HCT116 (cell line): ENCODE measurements around the gene GBP7. TPM values are rescaled to one million over a fixed set of nuclear protein-coding genes. Genes with fewer than 3 reads are reported as not detected.

Source experiments
- ATAC-seq: fragments of 200-7000 bp; cut with Tn5 transposase; 2 replicates; pipeline ENCODE4 v1.9.1; 2020; ENCODE audit warnings: mild to moderate bottlenecking, moderate library complexity
- BruUV-seq: library from RNA; stranded (reverse); fragments of 400-500 nt; replicated peaks from 2 replicates; lab custom pipeline; 2021; lab: Mats Ljungman, UMichigan
- CTCF ChIA-PET: fragments of 300-600 bp; sonication (Branson Sonifier 250); formaldehyde crosslinking; loops from one replicate; lab custom pipeline; 2021; ENCODE audit warnings: antibody characterized with exemption; lab: Charles Lee
- POLR2A ChIA-PET: fragments of 300-600, 350-600 bp; sonication (Branson Sonifier 250); formaldehyde crosslinking; loops from one replicate; lab custom pipeline; 2021; ENCODE audit warnings: antibody characterized with exemption; lab: Charles Lee
- RAD21 ChIA-PET, 2 experiments: fragments of 300-600 bp; sonication (Branson Sonifier 250); formaldehyde crosslinking; loops; one replicate each; lab custom pipeline; 2023; ENCODE audit warnings: low total read pairs in 2 of 2; ENCODE audit not compliant: uncharacterized antibody in 2 of 2, unreplicated experiment in 2 of 2, low non-redundant PET in 1 of 2; lab: Charles Lee
- DNase-seq: peaks from one replicate; pipeline ENCODE4 v3.0.0-alpha.2; 2010; ENCODE audit warnings: low read depth, low spot score
- H2AFZ ChIP-seq: fragments of 200-600 bp; shearing (Covaris generic), sonication (generic); 2 replicates; pipeline ENCODE4 v1.6.1; 2017; ENCODE audit warnings: low read depth, mixed run types, mixed read lengths, antibody characterized with exemption, low read length; ENCODE audit not compliant: poor library complexity, severe bottlenecking
- H3K27ac ChIP-seq: 2 replicates; pipeline ENCODE4 v1.5.1; 2012; ENCODE audit warnings: low read depth, low read length
- H3K27me3 ChIP-seq: fragments of 200-600 bp; sonication (generic); 2 replicates; pipeline ENCODE4 v1.6.1; 2016; ENCODE audit warnings: mixed run types, low read length, mixed read lengths; ENCODE audit not compliant: insufficient read depth
- H3K36me3 ChIP-seq, 2 experiments: fragments of 200-500 bp in 1 of 2; fragments of 200-600 bp in 1 of 2; sonication (Bioruptor generic) in 1 of 2; sonication (generic) in 1 of 2; 2 replicates each; pipeline versions ENCODE4 v1.5.1 to v1.6.1; 2014 to 2016; ENCODE audit warnings: low read length in 2 of 2, inconsistent platforms in 1 of 2, mixed read lengths in 1 of 2, mixed run types in 1 of 2; ENCODE audit not compliant: insufficient read depth in 2 of 2, control insufficient read depth in 1 of 2
- H3K4me1 ChIP-seq, 2 experiments: fragments of 200-600 bp in 1 of 2; sonication (generic) in 1 of 2; 2 replicates each; pipeline versions ENCODE4 v1.5.1 to v1.6.1; 2012 to 2017; ENCODE audit warnings: low read length in 2 of 2, inconsistent platforms in 1 of 2, mild to moderate bottlenecking in 1 of 2, mixed read lengths in 1 of 2, mixed run types in 1 of 2, moderate library complexity in 1 of 2; ENCODE audit not compliant: insufficient read depth in 2 of 2, control insufficient read depth in 1 of 2
- H3K4me2 ChIP-seq: fragments of 200-600 bp; sonication (generic); 2 replicates; pipeline ENCODE4 v1.6.1; 2017; ENCODE audit warnings: mixed run types, low read length, mixed read lengths
- H3K4me3 ChIP-seq, 2 experiments: fragments of 200-600 bp in 1 of 2; sonication (generic) in 1 of 2; replicated peaks in 1 of 2; 2 replicates each; pipeline ENCODE4 v1.5.1; 2011 to 2016; ENCODE audit warnings: low read length in 2 of 2, control low read depth in 1 of 2, low read depth in 1 of 2, mild to moderate bottlenecking in 1 of 2, mixed read lengths in 1 of 2, mixed run types in 1 of 2
- H3K79me2 ChIP-seq: fragments of 200-600 bp; sonication (generic); 2 replicates; pipeline ENCODE4 v1.6.1; 2017; ENCODE audit warnings: mild to moderate bottlenecking, mixed run types, low read length, moderate library complexity, mixed read lengths; ENCODE audit not compliant: insufficient read depth
- H3K9ac ChIP-seq: fragments of 200-600 bp; sonication (generic); 2 replicates; pipeline ENCODE4 v1.6.1; 2016; ENCODE audit warnings: low read length, mixed read lengths
- H3K9me2 ChIP-seq: fragments of 200-600 bp; sonication (generic), shearing (Covaris generic); 2 replicates; pipeline ENCODE4 v1.6.1; 2017; ENCODE audit warnings: mixed run types, mild to moderate bottlenecking, moderate library complexity; ENCODE audit not compliant: insufficient read depth
- H3K9me3 ChIP-seq, 2 experiments: fragments of 200-500 bp in 1 of 2; fragments of 200-600 bp in 1 of 2; sonication (Bioruptor generic) in 1 of 2; sonication (generic) in 1 of 2; 2 replicates each; pipeline ENCODE4 v1.6.1; 2014 to 2017; ENCODE audit warnings: low read length in 2 of 2, mixed read lengths in 2 of 2, inconsistent platforms in 1 of 2, low read depth in 1 of 2, mild to moderate bottlenecking in 1 of 2, mixed run types in 1 of 2, moderate library complexity in 1 of 2; ENCODE audit not compliant: control insufficient read depth in 1 of 2, insufficient read depth in 1 of 2
- H4K20me1 ChIP-seq: fragments of 200-600 bp; sonication (generic), shearing (Covaris generic); 2 replicates; pipeline ENCODE4 v1.6.1; 2017; ENCODE audit warnings: mixed run types, mild to moderate bottlenecking, moderate library complexity; ENCODE audit not compliant: insufficient read depth
- CBX3 ChIP-seq: IDR thresholded peaks from 2 replicates; pipeline ENCODE4 v1.6.1; 2012; ENCODE audit warnings: low read depth
- CEBPB ChIP-seq: IDR thresholded peaks from 2 replicates; pipeline ENCODE4 v1.6.1; 2012; ENCODE audit warnings: low read depth
- ELF1 ChIP-seq: IDR thresholded peaks from 2 replicates; pipeline ENCODE4 v1.6.1; 2012; ENCODE audit warnings: low read depth, borderline replicate concordance
- EZH2 ChIP-seq: fragments of 200-600 bp; sonication (generic); IDR thresholded peaks from 2 replicates; pipeline ENCODE4 v1.6.1; 2017; ENCODE audit warnings: antibody characterized with exemption, mixed run types
- FOSL1 ChIP-seq: IDR thresholded peaks from 2 replicates; pipeline ENCODE4 v1.6.1; 2012; ENCODE audit warnings: low read depth
- SIN3A ChIP-seq: IDR thresholded peaks from 2 replicates; pipeline ENCODE4 v1.6.1; 2012; ENCODE audit warnings: low read depth
- SP1 ChIP-seq: IDR thresholded peaks from 2 replicates; pipeline ENCODE4 v1.6.1; 2012; ENCODE audit warnings: low read depth
- SRF ChIP-seq: IDR thresholded peaks from 2 replicates; pipeline ENCODE4 v1.6.1; 2012; ENCODE audit warnings: low read depth
- ZFX ChIP-seq: fragments of 450-650 bp; IDR thresholded peaks from 2 replicates; pipeline ENCODE4 v1.6.1; 2017
- ZNF274 ChIP-seq: fragments of 200-500 bp; sonication (Bioruptor generic); IDR thresholded peaks from 2 replicates; pipeline ENCODE4 v1.6.1; 2014; ENCODE audit warnings: mild to moderate bottlenecking, low read depth, low read length, inconsistent platforms
- intact Hi-C: fragments of 100-400 bp; cut with micrococcal nuclease; formaldehyde crosslinking; loops from 2 replicates; pipeline ENCODE4 v1.10.0; 2022
- total RNA-seq: library from RNA; stranded (reverse); gene quantifications from one replicate; pipeline ENCODE4 v1.2.1, GENCODE V29; 2021; ENCODE audit not compliant: unreplicated experiment
- TF ChIP-seq, protein P1 (sequence below): IDR thresholded peaks from 2 replicates; pipeline ENCODE4 v1.6.1; 2012
- TF ChIP-seq, protein P2 (sequence below): IDR thresholded peaks from 2 replicates; pipeline ENCODE4 v1.6.1; 2012; ENCODE audit warnings: low read depth
- TF ChIP-seq, protein P3 (sequence below), 3 experiments: fragments of 200-600 bp in 1 of 3; sonication (generic) in 1 of 3; IDR thresholded peaks in 2 of 3; conservative IDR thresholded peaks in 1 of 3; 2 replicates each; pipeline ENCODE4 v1.5.1; 2012 to 2017; ENCODE audit warnings: low read depth in 2 of 3, low read length in 2 of 3, antibody characterized with exemption in 1 of 3, borderline replicate concordance in 1 of 3, control low read depth in 1 of 3, mild to moderate bottlenecking in 1 of 3, mixed read lengths in 1 of 3, mixed run types in 1 of 3, moderate library complexity in 1 of 3; ENCODE audit not compliant: insufficient read depth in 1 of 3
- TF ChIP-seq, protein P4 (sequence below): IDR thresholded peaks from 2 replicates; pipeline ENCODE4 v1.6.1; 2012

Gene GBP7
- total RNA-seq, 1 experiment from 2014 or later, result not detected

DNA sequence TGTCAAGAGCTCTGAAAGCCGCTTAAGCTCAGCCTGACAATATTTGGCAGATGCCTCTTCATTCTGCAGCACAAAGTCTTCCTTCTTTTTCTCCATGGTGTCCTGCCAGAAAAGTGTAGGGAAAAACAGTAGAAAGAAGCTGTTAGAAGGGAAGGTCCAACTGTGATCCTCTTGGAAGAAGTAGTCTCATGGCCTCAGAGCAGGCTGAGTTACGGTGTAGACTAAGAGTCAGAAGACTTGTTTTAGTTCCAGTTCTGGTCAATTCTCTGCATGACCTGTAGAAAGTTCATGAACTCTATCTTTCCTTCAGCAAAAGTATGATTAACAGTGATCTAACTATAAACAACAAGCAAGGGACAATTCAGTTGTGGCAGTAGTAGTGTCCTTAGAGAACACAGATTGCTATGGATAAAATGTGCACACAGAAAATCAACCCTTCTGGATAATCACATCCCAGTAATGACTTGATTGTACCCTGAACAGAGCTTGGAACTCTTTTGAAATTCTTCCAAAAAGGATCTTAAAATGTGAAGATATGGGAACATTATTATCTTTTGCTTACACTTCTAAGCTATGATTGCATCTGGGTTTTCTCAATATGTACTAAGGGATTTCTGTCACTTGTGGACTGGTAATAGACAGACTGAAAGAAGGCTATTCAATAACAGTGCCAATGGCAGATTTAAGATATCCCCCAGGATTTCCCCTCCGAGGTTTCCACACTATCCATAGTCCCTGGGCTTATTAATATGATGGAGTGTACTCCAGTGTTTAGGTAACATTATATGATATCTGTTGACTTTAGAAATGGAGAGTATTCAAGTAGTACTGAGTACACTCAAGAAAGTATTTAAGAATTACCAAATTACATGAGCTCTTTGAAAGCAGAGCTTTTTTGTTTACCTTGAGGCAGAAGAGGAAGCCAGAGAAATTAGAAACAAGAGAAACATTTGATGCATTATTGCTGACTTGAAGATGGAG, 27.8 kb downstream of the GBP7 start:
- Histone ChIP-seq H3K36me3 (no peaks in the 10 kb centered on the region), H3K4me2 (no peak overlapping the region), H3K79me2 (no peaks in the 10 kb centered on the region), H3K4me3 (no peak overlapping the region), H3K9ac (no peak overlapping the region), H3K27me3 (no peaks in the 10 kb centered on the region), H2AFZ (no peak overlapping the region), H3K9me3 (no peaks in the 10 kb centered on the region), H3K27ac (no peak overlapping the region), H4K20me1 (no peaks in the 10 kb centered on the region), H3K9me2 (no peaks in the 10 kb centered on the region), H3K4me1 (no peaks in the 10 kb centered on the region)
- intact Hi-C loops, result no loop called here
- RAD21 ChIA-PET, result no interaction called here
- CTCF ChIA-PET, result interaction anchor here (1.8 kb wide), 1 partner anchor 62 kb away, joined by 7 read pairs; no protein-coding TSS in a partner anchor
- BruUV-seq, result no TSS peak
- POLR2A ChIA-PET, result no interaction called here
- DNase-seq (no peak), ATAC-seq (no peak)
- no peak for TF ChIP-seq ZFX

DNA sequence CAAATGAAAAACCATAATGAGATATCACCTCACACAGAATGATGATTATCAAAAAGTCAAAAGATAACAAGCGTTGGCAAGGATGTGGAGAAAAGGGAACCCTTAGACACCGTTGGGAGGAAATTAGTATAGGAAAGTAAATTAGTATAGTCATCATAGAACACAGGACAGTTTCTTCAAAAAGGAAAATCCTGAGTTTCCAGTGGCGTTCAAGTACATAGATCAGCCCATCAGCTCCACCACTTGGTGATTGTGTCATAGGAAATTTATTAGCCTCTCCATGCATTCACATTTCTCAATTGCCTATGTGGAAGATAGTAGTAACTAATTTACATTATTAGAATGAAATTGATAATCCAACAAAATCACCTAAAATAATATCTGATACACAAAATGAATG, 29.1 kb downstream of the GBP7 start:
- H3K9ac ChIP-seq, result no peak overlapping the region
- DNase-seq, result no peak
- H3K79me2 ChIP-seq, result no peaks in the 10 kb centered on the region
- TF ChIP-seq, protein P1, sequence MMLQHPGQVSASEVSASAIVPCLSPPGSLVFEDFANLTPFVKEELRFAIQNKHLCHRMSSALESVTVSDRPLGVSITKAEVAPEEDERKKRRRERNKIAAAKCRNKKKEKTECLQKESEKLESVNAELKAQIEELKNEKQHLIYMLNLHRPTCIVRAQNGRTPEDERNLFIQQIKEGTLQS, result no peak
- TF ChIP-seq ELF1 (no peak), ZFX (no peak), SRF (no peak), FOSL1 (no peak), SP1 (no peak), SIN3A (no peak), EZH2 (no peak), CBX3 (no peak), CEBPB (no peak), ZNF274 (no peak)
- TF ChIP-seq, protein P2, sequence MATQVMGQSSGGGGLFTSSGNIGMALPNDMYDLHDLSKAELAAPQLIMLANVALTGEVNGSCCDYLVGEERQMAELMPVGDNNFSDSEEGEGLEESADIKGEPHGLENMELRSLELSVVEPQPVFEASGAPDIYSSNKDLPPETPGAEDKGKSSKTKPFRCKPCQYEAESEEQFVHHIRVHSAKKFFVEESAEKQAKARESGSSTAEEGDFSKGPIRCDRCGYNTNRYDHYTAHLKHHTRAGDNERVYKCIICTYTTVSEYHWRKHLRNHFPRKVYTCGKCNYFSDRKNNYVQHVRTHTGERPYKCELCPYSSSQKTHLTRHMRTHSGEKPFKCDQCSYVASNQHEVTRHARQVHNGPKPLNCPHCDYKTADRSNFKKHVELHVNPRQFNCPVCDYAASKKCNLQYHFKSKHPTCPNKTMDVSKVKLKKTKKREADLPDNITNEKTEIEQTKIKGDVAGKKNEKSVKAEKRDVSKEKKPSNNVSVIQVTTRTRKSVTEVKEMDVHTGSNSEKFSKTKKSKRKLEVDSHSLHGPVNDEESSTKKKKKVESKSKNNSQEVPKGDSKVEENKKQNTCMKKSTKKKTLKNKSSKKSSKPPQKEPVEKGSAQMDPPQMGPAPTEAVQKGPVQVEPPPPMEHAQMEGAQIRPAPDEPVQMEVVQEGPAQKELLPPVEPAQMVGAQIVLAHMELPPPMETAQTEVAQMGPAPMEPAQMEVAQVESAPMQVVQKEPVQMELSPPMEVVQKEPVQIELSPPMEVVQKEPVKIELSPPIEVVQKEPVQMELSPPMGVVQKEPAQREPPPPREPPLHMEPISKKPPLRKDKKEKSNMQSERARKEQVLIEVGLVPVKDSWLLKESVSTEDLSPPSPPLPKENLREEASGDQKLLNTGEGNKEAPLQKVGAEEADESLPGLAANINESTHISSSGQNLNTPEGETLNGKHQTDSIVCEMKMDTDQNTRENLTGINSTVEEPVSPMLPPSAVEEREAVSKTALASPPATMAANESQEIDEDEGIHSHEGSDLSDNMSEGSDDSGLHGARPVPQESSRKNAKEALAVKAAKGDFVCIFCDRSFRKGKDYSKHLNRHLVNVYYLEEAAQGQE, result no peak
- TF ChIP-seq, protein P3, sequence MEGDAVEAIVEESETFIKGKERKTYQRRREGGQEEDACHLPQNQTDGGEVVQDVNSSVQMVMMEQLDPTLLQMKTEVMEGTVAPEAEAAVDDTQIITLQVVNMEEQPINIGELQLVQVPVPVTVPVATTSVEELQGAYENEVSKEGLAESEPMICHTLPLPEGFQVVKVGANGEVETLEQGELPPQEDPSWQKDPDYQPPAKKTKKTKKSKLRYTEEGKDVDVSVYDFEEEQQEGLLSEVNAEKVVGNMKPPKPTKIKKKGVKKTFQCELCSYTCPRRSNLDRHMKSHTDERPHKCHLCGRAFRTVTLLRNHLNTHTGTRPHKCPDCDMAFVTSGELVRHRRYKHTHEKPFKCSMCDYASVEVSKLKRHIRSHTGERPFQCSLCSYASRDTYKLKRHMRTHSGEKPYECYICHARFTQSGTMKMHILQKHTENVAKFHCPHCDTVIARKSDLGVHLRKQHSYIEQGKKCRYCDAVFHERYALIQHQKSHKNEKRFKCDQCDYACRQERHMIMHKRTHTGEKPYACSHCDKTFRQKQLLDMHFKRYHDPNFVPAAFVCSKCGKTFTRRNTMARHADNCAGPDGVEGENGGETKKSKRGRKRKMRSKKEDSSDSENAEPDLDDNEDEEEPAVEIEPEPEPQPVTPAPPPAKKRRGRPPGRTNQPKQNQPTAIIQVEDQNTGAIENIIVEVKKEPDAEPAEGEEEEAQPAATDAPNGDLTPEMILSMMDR (IDR thresholded peaks at IDR 0.05 in 2 of 3, conservative IDR thresholded peaks at IDR 0.05 in 1 of 3; ENCODE audit: borderline replicate concordance in 1 of 3, insufficient read depth in 1 of 3, low read depth in 2 of 3, low read length in 2 of 3), result no peak
- TF ChIP-seq, protein P4, sequence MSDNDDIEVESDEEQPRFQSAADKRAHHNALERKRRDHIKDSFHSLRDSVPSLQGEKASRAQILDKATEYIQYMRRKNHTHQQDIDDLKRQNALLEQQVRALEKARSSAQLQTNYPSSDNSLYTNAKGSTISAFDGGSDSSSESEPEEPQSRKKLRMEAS, result no peak
- ChIA-PET RAD21 (no interaction called here), CTCF (interaction anchor here (1.5 kb wide), 1 partner anchor 61 kb away, joined by 3 read pairs; no protein-coding TSS in a partner anchor), POLR2A (no interaction called here)
- no peaks in the 10 kb centered on the region for H3K27me3 ChIP-seq
- no peak for ATAC-seq
- H3K36me3 ChIP-seq, result no peaks in the 10 kb centered on the region
- intact Hi-C loops, result no loop called here
- no TSS peak for BruUV-seq
- no peak overlapping the region for H3K27ac ChIP-seq
- H3K9me3 ChIP-seq, result no peaks in the 10 kb centered on the region
- H2AFZ ChIP-seq, result no peak overlapping the region
- no peak overlapping the region for H3K4me3 ChIP-seq
- H3K4me2 ChIP-seq, result no peak overlapping the region
- no peaks in the 10 kb centered on the region for H3K4me1 ChIP-seq
- H3K9me2 ChIP-seq, result no peaks in the 10 kb centered on the region
- H4K20me1 ChIP-seq, result no peaks in the 10 kb centered on the region
